Cardiac fibroblast (primary cell): ENCODE results near the gene EMX1.
A peak's percentile ranks its signal among the peaks of the same experiment; 100 is the strongest.

Source experiments
- DNase-seq, 2 donors: peaks; one replicate each; pipeline versions ENCODE4 v3.0.0 to v3.0.0-alpha.2; 2010; ENCODE audit warnings: low read depth in 2 of 2
- H3K4me3 ChIP-seq, 2 donors: replicated peaks in 1 of 2; 1 replicate in 1 of 2; 2 replicates in 1 of 2; pipeline ENCODE4 v1.5.1; 2011; ENCODE audit warnings: low read depth in 2 of 2, low read length in 2 of 2, mild to moderate bottlenecking in 2 of 2, moderate library complexity in 1 of 2
- TF ChIP-seq, protein P1 (sequence below): IDR thresholded peaks from one replicate; pipeline ENCODE4 v1.5.1; 2011; ENCODE audit warnings: low read depth, mild to moderate bottlenecking, low read length, inconsistent platforms

Gene EMX1

DNA sequence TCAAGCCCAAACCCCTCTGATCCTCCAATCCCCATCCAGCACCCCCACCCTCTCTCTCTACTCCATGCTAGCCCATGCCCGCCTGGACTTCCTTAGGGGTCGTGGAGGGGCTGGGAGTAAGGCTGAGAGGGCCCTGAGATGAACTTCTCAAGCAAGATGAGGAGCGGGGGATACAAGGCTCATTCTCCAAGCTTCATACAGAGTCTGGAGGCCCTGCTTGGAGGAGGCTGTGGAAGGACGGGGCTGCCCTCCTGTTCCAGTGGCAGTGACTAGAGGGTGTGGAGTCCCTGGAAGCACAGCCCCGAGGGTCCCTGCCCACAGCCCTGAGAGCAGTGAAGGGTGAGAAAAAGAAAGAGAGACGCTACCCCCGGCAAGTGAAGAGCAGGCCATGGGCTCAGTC lies 45.6 kb downstream of the EMX1 start:
- TF ChIP-seq, protein P1, sequence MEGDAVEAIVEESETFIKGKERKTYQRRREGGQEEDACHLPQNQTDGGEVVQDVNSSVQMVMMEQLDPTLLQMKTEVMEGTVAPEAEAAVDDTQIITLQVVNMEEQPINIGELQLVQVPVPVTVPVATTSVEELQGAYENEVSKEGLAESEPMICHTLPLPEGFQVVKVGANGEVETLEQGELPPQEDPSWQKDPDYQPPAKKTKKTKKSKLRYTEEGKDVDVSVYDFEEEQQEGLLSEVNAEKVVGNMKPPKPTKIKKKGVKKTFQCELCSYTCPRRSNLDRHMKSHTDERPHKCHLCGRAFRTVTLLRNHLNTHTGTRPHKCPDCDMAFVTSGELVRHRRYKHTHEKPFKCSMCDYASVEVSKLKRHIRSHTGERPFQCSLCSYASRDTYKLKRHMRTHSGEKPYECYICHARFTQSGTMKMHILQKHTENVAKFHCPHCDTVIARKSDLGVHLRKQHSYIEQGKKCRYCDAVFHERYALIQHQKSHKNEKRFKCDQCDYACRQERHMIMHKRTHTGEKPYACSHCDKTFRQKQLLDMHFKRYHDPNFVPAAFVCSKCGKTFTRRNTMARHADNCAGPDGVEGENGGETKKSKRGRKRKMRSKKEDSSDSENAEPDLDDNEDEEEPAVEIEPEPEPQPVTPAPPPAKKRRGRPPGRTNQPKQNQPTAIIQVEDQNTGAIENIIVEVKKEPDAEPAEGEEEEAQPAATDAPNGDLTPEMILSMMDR = no peak
- H3K4me3 ChIP-seq = no peak overlapping the region
- DNase-seq = no peak

DNA sequence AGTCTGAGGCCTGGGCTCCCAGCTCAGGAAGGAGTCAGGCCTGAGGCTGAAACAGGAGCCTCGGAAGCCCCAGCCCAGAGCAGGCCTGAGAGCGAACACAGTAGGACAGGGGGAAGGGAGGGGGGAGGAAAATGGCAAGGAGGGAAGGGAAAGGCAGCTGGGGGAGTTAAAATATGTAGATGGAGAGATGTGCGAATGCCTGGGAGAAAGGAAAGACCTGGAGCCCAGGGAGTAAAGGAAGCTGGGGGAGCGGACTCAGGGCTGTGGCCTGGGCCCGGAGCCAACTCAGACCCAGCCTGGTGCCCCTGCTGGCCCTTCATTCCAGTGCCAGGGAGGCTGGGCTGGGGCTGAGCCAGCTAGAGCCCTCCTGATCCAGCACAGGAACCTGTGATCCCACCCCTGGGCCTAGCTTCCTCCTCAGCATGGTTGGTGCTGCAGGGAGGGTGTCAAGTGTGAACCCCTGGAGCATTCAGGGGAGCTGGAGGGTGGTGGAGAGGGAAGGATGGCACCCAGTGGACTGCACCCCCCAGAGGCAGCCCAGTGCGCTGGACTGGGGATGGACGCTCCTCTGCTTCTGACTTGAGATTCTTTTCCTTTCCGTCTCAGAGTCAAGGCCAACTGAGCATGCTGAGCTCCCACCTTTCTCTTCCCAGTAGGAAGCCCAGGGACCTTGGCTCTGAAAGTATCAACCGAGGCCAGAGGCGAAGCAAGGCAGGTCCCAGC lies 46.3 kb downstream of the EMX1 start:
- TF ChIP-seq, protein P1 = no peak
- H3K4me3 ChIP-seq = no peak overlapping the region
- peak in 1 of 2 donors; percentile 27 for DNase-seq

DNA sequence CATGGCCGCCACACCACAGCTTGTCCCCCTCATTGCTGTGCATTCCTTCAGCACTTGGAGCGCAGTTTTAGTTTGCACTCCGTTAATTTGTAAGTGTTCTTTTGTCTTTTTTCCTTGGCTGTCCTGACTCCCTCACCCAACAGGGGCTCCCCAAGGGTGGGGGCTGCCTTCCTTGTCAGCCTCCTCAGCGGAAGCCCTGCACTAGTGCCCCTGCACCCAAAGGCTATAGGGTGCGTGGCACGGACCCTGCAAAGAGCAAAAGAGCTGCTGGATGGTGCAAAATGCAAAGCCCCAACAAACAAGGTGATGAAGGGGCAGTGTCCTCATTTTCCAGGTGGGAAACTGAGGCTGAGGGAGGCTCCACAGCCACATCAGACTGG lies 46.8 kb downstream of the EMX1 start:
- DNase-seq = no peak
- H3K4me3 ChIP-seq = no peak overlapping the region
- TF ChIP-seq, protein P1 = no peak

DNA sequence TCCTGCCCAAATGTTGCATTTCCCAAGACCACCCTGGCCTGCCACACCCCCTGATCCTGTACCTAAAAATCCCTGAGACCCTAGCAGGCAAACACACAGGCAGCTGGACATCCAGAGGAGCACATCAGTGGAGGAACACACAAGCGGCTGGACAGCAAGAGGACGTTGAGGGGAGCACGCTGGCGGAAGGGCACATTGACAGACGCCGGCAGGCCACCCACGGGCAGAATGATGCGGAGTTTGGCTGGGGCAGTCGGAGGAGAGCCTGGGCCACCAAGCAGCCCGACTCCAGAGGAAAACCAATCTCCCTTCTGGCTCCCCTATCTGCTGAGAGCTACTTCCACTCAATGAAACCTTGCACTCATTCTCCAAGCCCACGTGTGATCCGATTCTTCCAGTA lies 47.7 kb downstream of the EMX1 start:
- H3K4me3 ChIP-seq = no peak overlapping the region
- DNase-seq = no peak
- TF ChIP-seq, protein P1 = no peak

DNA sequence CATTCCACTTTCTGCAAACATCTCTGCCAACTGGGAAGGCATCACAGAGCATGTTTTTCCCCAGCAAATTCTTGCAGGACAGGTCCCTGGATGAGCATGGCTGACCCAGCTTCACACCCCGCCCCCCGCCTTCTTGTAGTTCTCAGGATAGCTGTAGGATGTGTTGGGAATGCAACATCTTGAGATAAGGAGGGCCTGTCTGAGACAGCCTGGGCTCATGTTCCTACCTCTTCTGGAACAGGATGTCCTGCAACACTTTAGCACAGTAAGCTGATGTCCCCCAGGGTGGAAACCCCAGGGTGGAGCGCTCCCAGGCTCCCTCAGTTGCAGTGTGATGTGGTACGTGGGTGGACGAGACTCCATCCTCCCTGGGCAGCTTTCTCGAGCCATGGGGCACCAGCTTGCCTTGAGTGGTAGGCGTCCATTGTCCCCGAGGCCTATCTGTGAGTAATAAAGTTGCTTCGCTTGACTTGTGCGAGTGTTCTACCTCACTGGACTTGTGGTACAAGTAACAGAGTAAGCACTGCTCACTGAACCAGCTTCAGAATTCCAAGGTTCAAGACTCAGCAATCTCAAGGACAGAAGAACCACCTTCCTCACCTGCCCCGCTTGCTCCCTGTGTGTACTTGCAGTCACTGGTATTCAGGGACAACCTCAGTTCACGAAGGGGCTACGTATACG lies 48.6 kb downstream of the EMX1 start:
- no peak overlapping the region for H3K4me3 ChIP-seq
- TF ChIP-seq, protein P1 = no peak
- no peak for DNase-seq

DNA sequence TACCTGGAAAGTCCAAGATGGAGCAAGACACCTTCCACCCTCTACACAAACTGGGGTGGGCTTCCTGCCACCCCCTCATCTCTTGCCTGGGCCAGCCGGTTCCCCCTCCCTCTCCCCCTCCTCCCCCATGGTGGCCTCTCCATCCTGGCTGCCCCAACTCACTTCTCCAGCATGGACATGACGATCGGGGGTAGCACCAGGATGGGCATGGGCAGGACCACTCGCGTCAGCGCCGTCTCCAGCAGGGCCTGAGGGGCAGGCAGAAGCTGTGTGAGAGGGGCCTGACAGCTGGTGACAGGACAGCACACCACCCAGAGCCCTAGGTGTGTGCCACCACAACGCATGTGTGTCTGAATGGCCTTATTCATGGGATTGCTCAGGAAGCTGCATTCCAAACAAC lies 51.0 kb downstream of the EMX1 start:
- TF ChIP-seq, protein P1 = no peak
- no peak overlapping the region for H3K4me3 ChIP-seq
- no peak for DNase-seq

DNA sequence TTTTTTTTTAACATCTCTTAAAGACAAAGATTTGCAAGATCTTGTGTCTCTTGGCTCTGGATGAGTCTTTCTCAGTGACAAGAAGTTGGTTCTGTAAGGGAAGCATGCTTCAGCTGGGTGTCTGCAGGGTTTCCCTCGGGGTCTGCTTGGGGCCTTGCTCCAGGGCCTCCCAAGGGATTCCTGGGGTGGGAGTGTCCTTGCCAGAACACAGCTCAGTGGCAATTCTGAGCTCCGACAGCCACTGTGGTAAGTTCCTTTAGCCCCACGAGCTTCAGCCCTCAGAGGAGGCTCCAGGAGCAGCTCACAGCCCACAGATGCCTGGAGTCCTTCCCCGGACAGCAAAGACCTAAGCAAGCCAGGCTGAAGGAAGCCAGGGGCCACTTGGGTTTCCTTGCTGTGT lies 52.4 kb downstream of the EMX1 start:
- TF ChIP-seq, protein P1 = no peak
- no peak overlapping the region for H3K4me3 ChIP-seq
- DNase-seq = no peak
